ENCODE data around the gene ANKRD18B.
A peak's percentile ranks its signal among the peaks of the same experiment; 100 is the strongest.
"Not testable (repeated sequence)": the region's sequence is repeated elsewhere in the genome, so short reads cannot be mapped to it uniquely, and the experiment has no call there.

The ANKRD18B gene

GRCh38 chr9:33523397-33524305 lies at the start of gene ANKRD18B:
ANKRD18B (plus strand) TSS chr9:33524251; CDS start chr9:33524490, 239 bp downstream.
- DNase-seq (ENCODE audit: extremely low read depth in 1 of 2, low read depth in 1 of 2) = peak in 1 of 2 donors; percentile 45

GRCh38 chr9:33475357-33475756 lies 48.7 kb upstream of the ANKRD18B start:
- no peak for DNase-seq (ENCODE audit: extremely low read depth in 1 of 2, low read depth in 1 of 2)

GRCh38 chr9:33476503-33476902 lies 47.5 kb upstream of the ANKRD18B start:
- no peak for DNase-seq (ENCODE audit: extremely low read depth in 1 of 2, low read depth in 1 of 2)

GRCh38 chr9:33480106-33480505 lies 43.9 kb upstream of the ANKRD18B start:
- no peak for DNase-seq (ENCODE audit: extremely low read depth in 1 of 2, low read depth in 1 of 2)

- DNase-seq (ENCODE audit: extremely low read depth in 1 of 2, low read depth in 1 of 2) = no peak
Observed at GRCh38 chr9:33480976-33481375, 43.1 kb upstream of the ANKRD18B start.

- not testable (repeated sequence) for DNase-seq (ENCODE audit: extremely low read depth in 1 of 2, low read depth in 1 of 2)
Observed at GRCh38 chr9:33485312-33485711, 38.7 kb upstream of the ANKRD18B start.

- no peak for DNase-seq (ENCODE audit: extremely low read depth in 1 of 2, low read depth in 1 of 2)
Observed at GRCh38 chr9:33489066-33489465, 35.0 kb upstream of the ANKRD18B start.

- DNase-seq (ENCODE audit: extremely low read depth in 1 of 2, low read depth in 1 of 2) = not testable (repeated sequence)
Observed at GRCh38 chr9:33493819-33494218, 30.2 kb upstream of the ANKRD18B start.

GRCh38 chr9:33498387-33498786 lies 25.7 kb upstream of the ANKRD18B start:
- no peak for DNase-seq (ENCODE audit: extremely low read depth in 1 of 2, low read depth in 1 of 2)

GRCh38 chr9:33506626-33507370 lies 17.3 kb upstream of the ANKRD18B start:
- DNase-seq (ENCODE audit: extremely low read depth in 1 of 2, low read depth in 1 of 2) = peak in 1 of 2 donors; percentile 39

- DNase-seq (ENCODE audit: extremely low read depth in 1 of 2, low read depth in 1 of 2) = no peak
Observed at GRCh38 chr9:33510262-33511183, 13.5 kb upstream of the ANKRD18B start.

GRCh38 chr9:33511184-33511517 lies 12.9 kb upstream of the ANKRD18B start:
- DNase-seq (ENCODE audit: extremely low read depth in 1 of 2, low read depth in 1 of 2) = not testable (repeated sequence)

- not testable (repeated sequence) for DNase-seq (ENCODE audit: extremely low read depth in 1 of 2, low read depth in 1 of 2)
Observed at GRCh38 chr9:33512535-33512934, 11.5 kb upstream of the ANKRD18B start.

GRCh38 chr9:33515342-33515995 lies 8.6 kb upstream of the ANKRD18B start:
- DNase-seq (ENCODE audit: extremely low read depth in 1 of 2, low read depth in 1 of 2) = not testable (repeated sequence)

- not testable (repeated sequence) for DNase-seq (ENCODE audit: extremely low read depth in 1 of 2, low read depth in 1 of 2)
Observed at GRCh38 chr9:33516397-33516796, 7.7 kb upstream of the ANKRD18B start.

GRCh38 chr9:33517373-33517772 lies 6.7 kb upstream of the ANKRD18B start:
- no peak for DNase-seq (ENCODE audit: extremely low read depth in 1 of 2, low read depth in 1 of 2)

GRCh38 chr9:33517934-33518577 lies 6.0 kb upstream of the ANKRD18B start:
- not testable (repeated sequence) for DNase-seq (ENCODE audit: extremely low read depth in 1 of 2, low read depth in 1 of 2)

- DNase-seq (ENCODE audit: extremely low read depth in 1 of 2, low read depth in 1 of 2) = not testable (repeated sequence)
Observed at GRCh38 chr9:33521861-33522260, 2.2 kb upstream of the ANKRD18B start.

GRCh38 chr9:33524306-33524947 lies 376 bp downstream of the ANKRD18B start:
- DNase-seq (ENCODE audit: extremely low read depth in 1 of 2, low read depth in 1 of 2) = no peak
